Breast epithelium (tissue), 4 donors: Measurements from ENCODE around the gene GEN1. TPM values are rescaled to one million over a fixed set of nuclear protein-coding genes. Genes with fewer than 3 reads are reported as not detected.

Experiments
- DNase-seq, 2 donors: peaks; one replicate each; pipeline ENCODE4 v3.0.0-alpha.2; 2019; ENCODE audit warnings: low spot score in 2 of 2
- H3K27ac ChIP-seq, 2 donors: fragments of 200-600 bp; sonication (generic) in 1 of 2; one replicate each; pipeline ENCODE4 v1.5.1; 2016 to 2019; ENCODE audit warnings: mild to moderate bottlenecking in 1 of 2
- H3K27me3 ChIP-seq, 2 donors: fragments of 200-600 bp; sonication (generic) in 1 of 2; one replicate each; pipeline versions ENCODE4 v1.5.1 to v1.6.0; 2017 to 2019; ENCODE audit warnings: control low read depth in 1 of 2, mild to moderate bottlenecking in 1 of 2
- H3K36me3 ChIP-seq: fragments of 200-600 bp; one replicate; pipeline ENCODE4 v1.5.1; 2019
- H3K4me1 ChIP-seq, 2 donors: fragments of 200-600 bp; sonication (generic); one replicate each; pipeline ENCODE4 v1.5.1; 2016 to 2019; ENCODE audit warnings: control low read depth in 1 of 2
- H3K4me3 ChIP-seq, 3 donors: fragments of 200-600 bp; sonication (generic); 1 replicate in 2 of 3; 2 replicates in 1 of 3; pipeline ENCODE4 v1.5.1; 2016 to 2019; ENCODE audit warnings: mild to moderate bottlenecking in 3 of 3, moderate library complexity in 2 of 3
- H3K9me3 ChIP-seq, 2 donors: fragments of 200-600 bp; sonication (generic) in 1 of 2; one replicate each; pipeline ENCODE4 v1.5.1; 2016 to 2019; ENCODE audit warnings: control low read depth in 1 of 2
- CTCF ChIP-seq, 3 donors: fragments of 450-650 bp; IDR thresholded peaks; one replicate each; pipeline ENCODE4 v1.5.1; 2016 to 2017; ENCODE audit warnings: antibody characterized with exemption in 3 of 3, mild to moderate bottlenecking in 3 of 3, moderate library complexity in 3 of 3
- POLR2A ChIP-seq: fragments of 450-650 bp; IDR thresholded peaks from one replicate; pipeline ENCODE4 v1.6.1; 2016; ENCODE audit warnings: antibody characterized with exemption, mild to moderate bottlenecking, moderate library complexity
- POLR2AphosphoS5 ChIP-seq, 3 donors: sonication (generic); formaldehyde crosslinking; IDR thresholded peaks; one replicate each; pipeline ENCODE4 v1.6.1; 2017; ENCODE audit warnings: antibody characterized with exemption in 3 of 3
- intact Hi-C: fragments of 100-400 bp; cut with DNase I; formaldehyde crosslinking; loops from one replicate; pipeline ENCODE4 v1.15.1; 2023; ENCODE audit warnings: low total_unique reads
- total RNA-seq, 3 donors: library from RNA; depleted of rRNA; stranded (reverse); fragments of >200 nt; gene quantifications; one replicate each; pipeline ENCODE4 v1.1.0, GENCODE V29; 2016

The GEN1 gene
- total RNA-seq, 3 donors from 2014 or later, result 3.6 to 12.7 (median 6.7) TPM

- DNase-seq, result no peak
- intact Hi-C loops, result no loop called here
- Histone ChIP-seq H3K27ac (no peak overlapping the region), H3K4me3 (no peak overlapping the region), H3K4me1 (no peaks in the 10 kb centered on the region), H3K36me3 (no peaks in the 10 kb centered on the region), H3K27me3 (no peaks in the 10 kb centered on the region), H3K9me3 (no peaks in the 10 kb centered on the region)
- TF ChIP-seq CTCF (IDR thresholded peaks at IDR 0.05), result no peak
- TF ChIP-seq POLR2AphosphoS5 (IDR thresholded peaks at IDR 0.05), result no peak
- TF ChIP-seq POLR2A, result no peak
These were observed 41.4 kb downstream of the GEN1 start for GRCh38 chr2:17795309-17795708.

- H3K9me3 ChIP-seq, result no peaks in the 10 kb centered on the region
- no peak for TF ChIP-seq POLR2AphosphoS5 (IDR thresholded peaks at IDR 0.05)
- TF ChIP-seq CTCF (IDR thresholded peaks at IDR 0.05), result no peak
- TF ChIP-seq POLR2A, result no peak
- intact Hi-C loops, result no loop called here
- H3K4me3 ChIP-seq, result no peak overlapping the region
- DNase-seq, result no peak
- H3K27ac ChIP-seq, result no peak overlapping the region
- no peaks in the 10 kb centered on the region for H3K27me3 ChIP-seq
- H3K4me1 ChIP-seq, result no peaks in the 10 kb centered on the region
- no peaks in the 10 kb centered on the region for H3K36me3 ChIP-seq
These were observed 44.4 kb downstream of the GEN1 start for GRCh38 chr2:17798338-17798737.

DNA sequence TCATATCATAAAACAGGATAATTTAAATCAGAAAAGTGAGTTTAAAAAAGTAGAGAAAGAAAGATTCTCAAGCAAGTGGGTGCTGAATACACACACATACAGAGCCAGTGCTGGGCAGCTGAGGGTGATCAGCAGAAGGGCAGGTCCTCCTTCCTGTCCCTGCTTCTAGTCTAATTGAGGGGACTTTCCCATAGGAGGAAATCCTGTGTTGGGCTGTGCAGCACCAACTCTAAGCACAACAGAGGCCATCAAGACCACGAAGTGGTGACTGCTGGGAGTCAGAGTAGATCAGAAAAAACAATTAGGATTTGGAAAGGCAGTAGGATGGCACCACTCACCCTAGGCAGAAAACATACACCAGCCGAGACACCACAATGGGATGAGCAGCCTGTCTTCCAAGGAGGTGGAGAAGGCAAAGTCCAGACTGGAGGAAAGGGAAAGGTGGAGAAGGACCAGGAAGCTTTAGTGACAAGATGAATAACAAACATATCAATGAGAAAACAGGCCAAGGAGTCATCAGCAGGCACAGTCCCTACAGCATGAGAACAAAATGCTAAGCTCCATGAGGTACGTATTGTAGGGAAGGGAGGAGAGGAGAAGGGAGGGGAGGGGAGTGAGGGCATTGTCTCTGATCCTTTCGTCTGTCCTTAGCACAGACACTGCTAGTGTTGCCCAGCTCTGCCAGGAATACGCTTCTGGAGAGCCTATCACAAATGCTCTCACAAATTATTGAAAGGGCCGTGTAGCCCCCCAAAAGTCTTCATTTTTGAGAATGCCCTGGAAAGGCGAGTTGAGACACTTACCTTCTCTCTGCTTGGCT, 45.6 kb downstream of the GEN1 start:
- DNase-seq, result no peak
- no peaks in the 10 kb centered on the region for H3K4me1 ChIP-seq
- H3K9me3 ChIP-seq, result no peaks in the 10 kb centered on the region
- intact Hi-C loops, result no loop called here
- no peaks in the 10 kb centered on the region for H3K27me3 ChIP-seq
- H3K36me3 ChIP-seq, result no peaks in the 10 kb centered on the region
- H3K4me3 ChIP-seq, result no peak overlapping the region
- TF ChIP-seq POLR2AphosphoS5 (IDR thresholded peaks at IDR 0.05), result no peak
- no peak for TF ChIP-seq POLR2A
- no peak for TF ChIP-seq CTCF (IDR thresholded peaks at IDR 0.05)
- H3K27ac ChIP-seq, result no peak overlapping the region

DNA sequence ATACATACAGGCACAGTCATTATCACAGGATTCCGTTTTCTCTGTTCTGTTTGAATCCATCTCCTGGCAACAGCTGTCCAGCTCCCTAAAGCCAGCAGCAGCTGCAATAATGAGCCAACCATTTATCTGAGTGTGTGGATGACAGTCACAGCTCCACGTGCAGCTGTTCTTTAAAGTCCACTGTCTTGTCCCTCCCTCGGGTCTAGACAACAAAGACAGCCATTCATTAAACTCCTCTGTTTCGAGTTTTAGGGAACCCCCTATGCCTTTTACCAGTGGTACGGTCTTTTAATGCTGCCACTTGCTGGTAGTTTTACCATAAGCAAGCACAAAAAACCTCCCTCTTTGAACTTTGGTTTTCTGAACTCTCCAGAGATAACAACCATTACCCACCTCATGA, 46.3 kb downstream of the GEN1 start:
- Histone ChIP-seq H3K36me3 (no peaks in the 10 kb centered on the region), H3K9me3 (no peaks in the 10 kb centered on the region), H3K27me3 (no peaks in the 10 kb centered on the region), H3K27ac (no peak overlapping the region), H3K4me1 (no peaks in the 10 kb centered on the region), H3K4me3 (no peak overlapping the region)
- no peak for DNase-seq
- intact Hi-C loops, result no loop called here
- TF ChIP-seq POLR2AphosphoS5 (IDR thresholded peaks at IDR 0.05) (no peak), POLR2A (no peak), CTCF (IDR thresholded peaks at IDR 0.05) (no peak)

DNA sequence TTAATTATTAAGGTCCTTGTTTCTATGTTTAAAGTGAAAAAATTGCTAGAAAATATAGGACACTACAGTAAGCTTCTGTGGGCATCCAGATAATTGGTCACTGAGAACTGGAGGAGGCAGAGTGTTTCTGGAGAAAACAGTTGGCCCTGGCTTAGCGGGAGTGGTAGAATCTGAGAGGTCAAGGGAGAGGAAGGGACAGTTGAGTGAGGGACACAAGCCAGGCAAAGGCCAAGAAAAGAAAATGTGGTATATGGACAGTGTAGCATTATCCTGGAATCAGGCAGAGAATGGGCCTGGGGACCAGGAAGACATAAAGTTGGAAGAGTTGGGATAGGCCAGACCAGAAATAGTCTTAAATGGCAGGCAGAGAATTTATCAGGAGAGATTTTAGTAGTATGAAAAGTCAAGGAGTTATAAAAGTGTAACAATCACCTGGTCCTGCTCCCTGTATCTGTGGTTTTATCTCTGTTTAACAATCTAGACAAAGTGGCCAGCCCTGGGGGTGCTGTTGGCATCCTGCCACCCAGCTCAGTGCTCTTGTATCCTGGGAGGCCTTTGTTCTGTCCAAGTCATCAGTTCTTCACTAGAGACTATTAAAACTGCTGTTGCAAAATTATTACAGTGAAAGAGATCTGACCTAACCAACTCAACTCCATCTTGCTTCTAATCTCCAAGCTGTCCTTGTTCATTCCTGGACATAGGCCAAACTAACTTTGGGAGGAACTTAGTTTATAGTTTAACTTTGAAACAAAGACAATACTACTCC, 46.9 kb downstream of the GEN1 start:
- intact Hi-C loops, result no loop called here
- H3K9me3 ChIP-seq, result no peaks in the 10 kb centered on the region
- no peak for TF ChIP-seq POLR2A
- no peak for TF ChIP-seq POLR2AphosphoS5 (IDR thresholded peaks at IDR 0.05)
- TF ChIP-seq CTCF (IDR thresholded peaks at IDR 0.05), result no peak
- no peaks in the 10 kb centered on the region for H3K27me3 ChIP-seq
- no peak overlapping the region for H3K4me3 ChIP-seq
- H3K4me1 ChIP-seq, result no peaks in the 10 kb centered on the region
- DNase-seq, result no peak
- no peak overlapping the region for H3K27ac ChIP-seq
- H3K36me3 ChIP-seq, result no peaks in the 10 kb centered on the region
